Left hindlimb (tissue), 1 donor: ENCODE measurements around the gene TNFRSF14.

Source experiments
- DNase-seq: peaks from one replicate; pipeline ENCODE4 v3.0.0-alpha.2; 2018

The TNFRSF14 gene

GRCh38 chr1:2604156-2604843, 48.1 kb downstream of the TNFRSF14 start:
- no peak for DNase-seq

DNA sequence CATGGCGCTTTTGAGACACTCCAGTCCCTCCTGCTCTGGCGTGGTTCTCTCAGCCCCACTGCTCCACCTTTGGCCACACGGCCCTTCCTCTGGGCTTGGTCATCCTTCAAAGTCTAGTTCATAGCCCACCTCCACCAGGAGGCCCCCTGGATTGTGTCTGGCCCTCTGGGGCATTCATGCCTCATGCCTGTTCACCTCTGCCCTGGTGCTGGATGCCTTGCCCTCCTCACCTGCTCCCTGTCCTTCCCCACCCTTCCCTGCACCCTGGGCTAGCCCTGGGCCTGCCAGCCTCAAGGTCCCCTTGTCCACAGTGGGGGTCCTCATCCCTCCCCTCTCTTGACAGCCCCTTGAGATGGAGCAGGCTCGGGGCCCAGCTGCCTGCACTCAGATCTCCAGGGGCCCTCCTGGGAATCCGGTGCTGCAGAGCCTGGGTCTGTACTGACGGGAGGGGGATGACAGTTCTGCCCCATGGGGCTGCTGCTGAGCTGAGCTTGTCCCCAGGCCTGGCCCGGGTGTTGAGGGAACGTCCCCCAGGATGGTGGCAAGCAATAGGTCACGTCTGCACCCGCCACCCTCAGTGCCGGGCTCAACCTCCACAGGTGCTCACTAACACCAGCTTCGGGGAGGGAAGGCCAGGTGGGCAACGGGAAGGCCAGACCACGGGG, 48.8 kb downstream of the TNFRSF14 start:
- DNase-seq, result no peak

GRCh38 chr1:2605509-2606395, 49.6 kb downstream of the TNFRSF14 start:
- no peak for DNase-seq

DNA sequence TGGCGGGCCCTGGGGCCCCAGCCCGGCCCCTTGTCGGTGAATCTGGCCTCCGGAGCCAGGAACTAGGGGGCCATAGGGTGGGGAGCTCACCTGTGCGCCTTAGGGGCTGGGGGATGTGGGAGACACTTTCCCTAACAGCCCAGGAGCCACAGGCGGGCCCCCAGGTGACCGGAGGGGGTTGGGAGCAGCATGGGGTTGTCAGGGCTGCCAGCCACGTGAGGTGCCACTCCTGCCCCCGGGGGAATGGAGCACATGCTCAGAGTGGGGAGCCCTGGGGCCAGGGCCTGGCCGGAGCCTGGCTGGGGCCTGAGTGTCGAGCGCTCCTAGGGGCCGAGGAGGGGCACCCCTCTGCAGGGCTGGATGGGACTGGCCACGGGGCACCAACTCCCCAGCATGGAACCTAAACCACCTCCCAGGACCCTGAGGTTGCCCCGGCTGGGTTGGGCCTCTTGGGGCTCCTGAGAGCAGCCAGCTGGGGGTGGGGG, 50.3 kb downstream of the TNFRSF14 start:
- no peak for DNase-seq

GRCh38 chr1:2606881-2607621, 50.9 kb downstream of the TNFRSF14 start:
- DNase-seq, result no peak

DNA sequence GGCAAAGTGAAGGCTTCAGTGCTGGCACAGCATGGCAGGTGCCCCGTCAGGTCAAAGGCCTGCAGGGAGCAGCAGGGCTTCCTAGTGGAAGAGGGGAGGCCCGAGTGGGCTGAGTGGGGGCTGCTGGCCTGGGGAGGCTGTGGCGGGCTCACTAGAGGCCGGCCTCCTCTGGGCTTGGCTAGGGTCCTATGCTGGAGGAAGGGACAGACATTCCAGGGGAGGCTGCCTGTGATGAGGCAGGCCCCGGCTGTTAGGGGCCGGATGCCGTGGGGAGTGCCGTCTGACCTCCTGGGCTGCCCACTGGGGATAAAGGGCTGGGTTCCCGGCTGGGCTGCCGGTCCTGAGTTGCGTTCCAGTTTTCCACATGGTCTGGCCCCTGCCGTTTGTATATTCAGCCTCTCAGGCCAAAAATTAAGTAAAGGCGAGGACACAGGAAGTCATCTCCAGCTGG, 51.5 kb downstream of the TNFRSF14 start:
- no peak for DNase-seq

- DNase-seq, result no peak
These were observed 53.3 kb downstream of the TNFRSF14 start for GRCh38 chr1:2609319-2610035.

GRCh38 chr1:2610036-2610959, 54.1 kb downstream of the TNFRSF14 start:
- no peak for DNase-seq

DNA sequence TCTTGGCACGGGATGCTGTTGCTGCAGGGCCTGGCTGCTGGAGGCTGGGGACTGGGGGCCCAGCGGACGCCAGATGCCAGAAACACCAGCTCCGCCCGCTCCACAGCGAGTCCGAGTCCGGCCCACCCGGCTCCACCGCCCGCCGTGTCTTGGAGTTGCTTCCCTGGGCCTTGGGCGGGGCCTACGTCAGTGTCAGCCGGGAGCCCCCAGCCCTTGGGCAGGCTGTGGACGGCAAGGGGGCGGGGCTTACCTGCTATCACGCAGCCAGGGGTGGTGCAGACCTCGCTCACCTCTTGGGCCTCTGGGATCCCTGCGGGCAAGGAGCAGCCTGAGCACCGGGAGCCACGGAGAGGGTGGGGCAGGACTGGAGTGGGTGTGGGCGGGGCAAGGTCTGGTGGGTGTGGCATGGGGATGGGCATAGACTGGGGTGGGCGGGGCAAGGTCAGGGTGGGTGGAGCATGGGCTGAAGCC, 54.9 kb downstream of the TNFRSF14 start:
- DNase-seq, result no peak

DNA sequence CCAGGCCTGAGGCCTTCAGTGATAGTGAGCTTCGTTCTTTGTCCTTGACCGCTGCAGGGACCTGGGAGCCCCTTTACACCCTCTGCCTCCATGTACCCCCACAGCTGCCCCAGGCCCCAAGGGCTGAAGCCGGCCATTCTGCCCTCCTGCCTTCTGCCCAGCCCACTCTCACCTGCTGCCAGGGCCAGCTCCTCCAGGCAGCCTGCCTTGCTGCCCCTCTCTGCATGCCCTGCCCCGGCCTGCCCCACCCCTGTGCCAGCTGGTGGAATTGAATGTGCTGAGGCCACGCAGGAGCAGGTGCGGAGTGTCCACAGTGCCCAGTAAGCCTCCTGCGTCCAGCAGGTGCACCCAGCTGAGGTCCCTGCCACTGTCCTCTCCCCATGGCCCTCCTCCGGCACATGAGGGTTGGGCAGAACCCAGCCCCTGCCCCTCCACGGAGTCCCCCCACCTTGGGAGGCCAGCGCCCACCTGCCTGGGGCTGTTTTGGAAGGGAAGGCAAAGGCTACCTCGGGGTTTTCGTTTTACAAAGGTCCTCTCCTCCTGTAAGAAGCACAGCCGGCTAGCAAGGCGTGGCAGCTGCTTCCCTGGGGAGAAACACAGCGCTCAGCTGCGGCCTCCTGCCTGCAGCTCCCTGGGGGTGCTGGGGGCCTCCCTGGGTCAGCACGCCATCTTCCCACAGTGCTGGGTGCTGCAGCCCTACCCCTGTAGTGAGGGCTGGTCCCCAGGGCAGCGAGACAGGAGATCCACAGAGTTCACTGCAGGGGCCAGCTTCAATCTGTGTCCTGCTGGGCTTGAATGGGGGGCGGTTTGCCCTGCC, 55.7 kb downstream of the TNFRSF14 start:
- DNase-seq, result no peak

DNA sequence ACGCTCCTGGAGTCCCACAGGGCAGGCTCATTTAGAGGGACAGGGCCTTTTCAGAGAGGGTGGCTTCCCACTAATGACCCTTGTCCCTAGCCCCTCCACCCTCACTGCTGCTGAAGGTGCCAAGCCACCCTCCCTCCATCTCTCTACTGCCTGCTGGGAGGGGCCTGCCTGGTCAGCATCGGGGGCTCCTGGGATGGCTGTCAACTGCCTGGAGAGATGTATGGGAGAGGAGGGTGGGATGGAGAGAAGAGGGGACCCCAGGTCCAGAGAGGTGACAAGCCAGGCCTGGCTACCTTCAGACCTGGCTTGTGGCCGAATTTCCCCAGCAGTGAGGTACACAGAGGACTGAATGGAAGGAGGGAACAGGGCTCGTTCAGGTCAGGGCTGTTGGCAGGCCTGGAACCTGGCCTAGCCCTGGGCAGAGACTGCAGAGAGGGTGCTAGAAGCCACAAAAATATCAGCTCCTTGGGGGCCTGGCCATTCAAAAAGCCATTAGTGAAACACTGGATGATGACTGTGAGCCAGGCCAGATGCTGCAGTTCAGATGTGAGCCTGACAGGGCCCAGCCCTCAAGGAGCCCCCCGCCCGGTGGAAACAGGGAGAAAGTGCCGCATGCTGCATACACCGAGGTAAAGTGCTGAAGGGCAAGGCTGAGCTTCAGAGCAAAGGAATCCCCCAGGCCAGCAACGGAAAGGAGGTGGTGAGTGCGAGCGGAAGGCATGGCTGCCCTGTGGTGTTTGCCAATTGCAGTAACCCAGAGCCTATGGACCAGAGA, 56.6 kb downstream of the TNFRSF14 start:
- no peak for DNase-seq
